Stimulated activated CD4-positive, alpha-beta T cell treated with anti-CD3 and anti-CD28 coated beads, Interleukin-2, amount 100 ng/mL, for 24 hours (primary cell): ENCODE results near the gene DHRSX.
"Not testable (repeated sequence)": the region's sequence is repeated elsewhere in the genome, so short reads cannot be mapped to it uniquely, and the experiment has no call there.

Experiments
- DNase-seq, 2 donors: peaks; one replicate each; pipeline ENCODE4 v3.0.0-alpha.2; 2020

The DHRSX gene

DNA sequence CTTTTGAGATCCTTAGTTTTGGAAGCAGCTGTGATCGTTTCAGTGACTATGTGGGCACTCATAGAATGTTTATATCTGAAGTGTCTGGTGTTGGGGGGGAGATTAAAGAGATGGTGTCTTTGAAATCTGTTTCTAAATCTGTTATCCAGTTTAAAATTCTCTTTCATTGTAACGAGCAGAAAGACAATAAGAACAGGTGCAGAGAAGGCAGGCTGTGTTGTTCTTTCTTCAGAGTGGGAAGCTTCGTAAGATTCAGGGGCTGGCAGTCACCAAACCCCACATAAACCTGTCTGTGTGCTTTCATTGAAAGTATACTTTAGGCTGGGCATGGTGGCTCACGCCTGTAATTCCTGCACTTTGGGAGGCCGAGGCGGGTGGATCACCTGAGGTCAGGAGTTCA is 16.3 kb upstream of the DHRSX start:
- DNase-seq, result no peak

DNA sequence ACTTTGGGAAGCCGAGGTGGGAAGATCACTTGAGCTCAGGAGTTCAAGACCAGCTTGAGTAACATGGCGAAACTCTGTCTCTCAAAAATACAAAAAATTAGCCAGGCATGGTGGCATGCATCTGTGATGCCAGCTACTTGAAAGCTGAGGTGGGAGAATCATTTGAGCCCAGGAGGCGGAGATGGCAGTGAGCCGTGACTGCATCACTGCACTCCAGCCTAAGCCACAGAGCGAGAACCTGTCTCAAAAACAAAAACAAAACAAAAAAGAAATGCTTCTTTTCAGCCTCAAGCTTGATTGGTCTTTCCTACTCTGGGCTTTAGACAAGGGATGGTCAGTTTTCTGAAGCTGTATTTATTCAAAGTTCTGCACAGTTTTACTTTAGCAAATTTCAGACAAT is 15.8 kb upstream of the DHRSX start:
- DNase-seq, result no peak

GRCh38 chrX:2514131-2514530 is 13.4 kb upstream of the DHRSX start:
- DNase-seq, result no peak

DNA sequence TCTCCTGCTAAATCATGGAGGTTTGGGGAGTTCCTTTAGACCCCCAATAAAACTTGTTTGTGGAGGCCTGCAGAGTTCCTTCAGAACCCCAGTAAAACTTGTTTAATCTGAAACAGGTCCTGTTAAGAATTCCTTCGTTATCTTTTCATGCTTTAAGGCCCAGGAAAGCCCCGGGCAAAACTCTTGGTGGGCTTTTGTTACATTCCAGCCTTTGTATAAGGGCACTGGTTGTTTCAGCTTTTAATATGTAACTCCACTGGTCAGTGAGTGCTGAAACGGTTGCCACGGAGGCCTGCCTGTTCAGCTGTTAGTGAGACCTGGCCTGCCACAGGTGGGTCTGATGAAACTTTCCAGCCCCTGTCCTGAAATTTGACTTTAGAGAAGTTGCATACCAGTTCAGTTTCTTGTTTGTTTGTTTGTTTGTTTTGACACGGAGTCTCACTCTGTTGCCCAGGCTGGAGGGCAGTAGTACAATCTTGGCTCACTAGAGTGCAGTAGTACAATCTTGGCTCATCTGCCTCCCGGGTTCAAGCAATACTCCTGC is 12.4 kb upstream of the DHRSX start:
- no peak for DNase-seq

GRCh38 chrX:2512501-2512900 is 11.7 kb upstream of the DHRSX start:
- DNase-seq, result no peak

- DNase-seq, result no peak
These were observed 10.6 kb upstream of the DHRSX start for GRCh38 chrX:2511326-2511725.

GRCh38 chrX:2508648-2509335 is 8.0 kb upstream of the DHRSX start:
- DNase-seq, result no peak

DNA sequence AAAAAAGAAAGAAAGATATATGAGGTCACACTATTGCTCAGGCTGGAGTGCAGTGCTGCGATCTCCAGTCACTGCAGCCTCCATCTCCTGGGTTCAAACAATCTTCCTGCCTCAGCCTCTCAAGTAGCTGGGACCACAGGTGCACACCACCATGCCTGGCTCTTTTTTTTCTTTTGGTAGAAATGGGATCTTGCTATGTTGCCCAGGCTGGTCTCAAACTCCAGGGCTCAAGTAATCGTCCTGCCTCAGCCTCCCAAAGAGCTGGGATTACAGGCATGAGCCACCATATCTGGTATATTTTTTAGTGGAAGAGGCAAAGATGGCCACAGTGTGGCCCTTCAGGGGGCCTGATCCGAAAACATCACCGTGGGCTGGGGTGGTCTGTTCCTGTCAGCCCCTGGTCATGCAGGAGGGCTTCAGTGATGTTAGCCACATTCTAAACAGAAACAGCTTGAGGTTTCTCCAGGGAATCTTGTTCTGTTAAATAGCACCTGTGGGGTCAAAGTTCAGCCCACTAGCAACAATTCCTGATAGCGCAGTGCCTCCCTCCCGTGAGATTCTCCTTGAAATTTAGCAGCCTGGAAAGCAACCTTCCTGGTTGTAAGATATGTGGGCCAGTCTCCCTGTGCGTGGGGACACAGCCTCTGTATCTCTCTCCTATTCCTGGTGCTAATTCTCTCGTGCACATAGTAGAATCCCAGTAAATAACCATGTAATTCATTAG is 7.3 kb upstream of the DHRSX start:
- DNase-seq, result no peak

- no peak for DNase-seq
These were observed 6.4 kb upstream of the DHRSX start for GRCh38 chrX:2507196-2507595.

DNA sequence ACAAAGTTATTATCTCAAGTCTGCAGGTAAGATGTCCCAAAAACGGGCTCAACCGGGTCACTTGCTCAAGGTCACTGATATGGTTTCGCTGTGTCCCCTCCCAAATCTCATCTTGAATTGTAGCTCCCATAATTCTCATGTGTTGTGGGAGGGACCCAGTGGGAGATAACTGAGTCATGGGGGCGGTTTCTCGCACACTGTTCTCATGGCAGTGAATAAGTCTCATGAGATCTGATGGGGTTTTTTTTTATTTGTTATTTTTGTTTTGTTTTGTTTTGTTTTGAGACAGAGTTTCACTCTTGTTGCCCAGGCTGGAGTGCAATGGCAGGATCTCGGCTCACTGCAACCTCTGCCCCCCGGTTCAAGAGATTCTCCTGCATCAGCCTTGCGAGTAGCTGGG is 4.6 kb upstream of the DHRSX start:
- not testable (repeated sequence) for DNase-seq

GRCh38 chrX:2504706-2505332 is 4.0 kb upstream of the DHRSX start:
- no peak for DNase-seq

- no peak for DNase-seq
These were observed 3.1 kb upstream of the DHRSX start for GRCh38 chrX:2503591-2504500.

- no peak for DNase-seq
These were observed 2.1 kb upstream of the DHRSX start for GRCh38 chrX:2502668-2503519.

- no peak for DNase-seq
These were observed 1.4 kb upstream of the DHRSX start for GRCh38 chrX:2502120-2502667.

DNA sequence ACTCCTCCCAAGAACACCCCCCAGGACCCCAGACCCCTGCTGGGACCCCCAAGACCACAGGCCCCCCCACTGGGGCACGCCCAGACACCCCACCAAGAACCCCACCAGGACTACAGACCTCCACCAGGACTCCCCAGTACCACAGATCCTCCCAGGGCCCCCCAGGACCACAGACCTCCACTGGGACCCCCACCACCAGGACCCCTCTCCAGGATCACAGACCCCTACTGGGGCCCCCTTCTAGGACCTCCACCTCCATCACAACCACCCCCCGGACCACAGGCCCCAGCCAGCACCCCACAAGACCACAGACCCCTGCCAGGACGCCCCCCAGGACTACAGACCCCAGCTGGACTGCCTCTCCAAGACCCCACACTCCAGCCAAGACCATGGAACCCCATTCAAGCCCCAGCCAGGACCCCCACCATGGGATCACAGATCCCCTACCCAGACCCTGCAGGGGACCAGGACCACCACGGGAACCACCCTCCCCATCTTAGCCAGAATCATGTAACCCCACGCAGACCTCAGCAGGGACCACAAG is 855 bp upstream of the DHRSX start:
- no peak for DNase-seq

DNA sequence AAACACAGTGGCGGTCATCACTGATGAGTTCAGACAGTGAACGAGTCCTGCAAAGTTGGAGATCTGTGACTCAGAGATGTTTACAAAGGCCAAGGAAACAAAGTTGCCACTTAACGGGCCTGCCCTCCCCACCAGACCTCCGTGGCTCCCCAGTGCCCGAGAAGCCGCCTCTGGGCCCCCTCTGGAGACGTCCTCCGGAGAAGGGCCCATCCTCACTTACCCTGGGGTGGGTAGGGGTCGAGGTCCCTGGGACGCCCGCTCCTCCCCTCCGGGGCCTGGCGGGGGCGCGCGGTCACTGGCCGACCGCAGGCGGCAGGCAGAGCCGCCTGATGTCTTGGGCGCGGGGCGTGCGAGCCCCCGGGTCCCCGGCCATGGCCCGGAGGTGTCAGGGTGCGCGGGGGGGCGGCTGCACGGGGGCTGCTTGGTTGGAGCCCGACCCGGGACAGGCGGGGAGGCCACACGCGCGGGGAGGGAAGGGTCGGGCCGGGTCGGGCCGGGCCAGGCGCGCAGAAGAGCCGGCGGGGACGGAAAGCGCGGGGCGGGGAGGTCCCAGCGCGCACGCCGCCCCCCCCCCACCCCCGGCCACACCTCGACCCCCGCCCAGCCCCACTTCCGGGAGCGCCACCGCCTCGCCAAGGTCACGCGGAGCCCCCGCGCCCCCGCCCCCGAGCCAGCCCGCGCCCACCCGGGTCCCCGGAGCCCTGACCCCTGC is 529 bp downstream of the DHRSX start:
- DNase-seq, result peak in 1 of 2 donors; percentile 44

GRCh38 chrX:2499507-2499906 is 1.3 kb downstream of the DHRSX start:
- no peak for DNase-seq

DNA sequence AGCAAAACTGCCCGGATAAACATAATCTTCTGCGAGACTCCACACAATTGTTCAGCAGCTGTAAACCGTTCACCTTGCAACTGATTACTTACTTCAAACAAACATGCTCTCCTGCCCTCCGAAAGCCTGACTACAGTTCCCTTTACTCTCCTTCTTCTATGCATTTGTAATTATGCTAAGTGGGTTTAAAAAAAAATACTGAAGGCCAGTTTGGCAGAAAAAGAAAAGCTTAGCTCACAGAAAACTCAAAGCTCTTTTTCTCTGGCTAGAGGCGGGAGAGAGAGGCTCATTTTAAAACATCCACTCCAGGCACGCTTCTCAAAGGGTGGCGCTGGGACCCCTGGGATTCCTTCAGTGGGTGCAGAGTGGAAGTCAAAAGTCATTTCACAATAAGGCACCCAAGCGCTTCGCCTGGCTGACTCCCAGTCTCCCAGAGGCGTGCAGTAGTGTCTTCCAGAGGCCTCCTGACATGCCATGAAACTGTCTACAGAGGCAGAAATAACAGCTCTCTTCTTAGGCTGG is 1.9 kb downstream of the DHRSX start:
- no peak for DNase-seq

DNA sequence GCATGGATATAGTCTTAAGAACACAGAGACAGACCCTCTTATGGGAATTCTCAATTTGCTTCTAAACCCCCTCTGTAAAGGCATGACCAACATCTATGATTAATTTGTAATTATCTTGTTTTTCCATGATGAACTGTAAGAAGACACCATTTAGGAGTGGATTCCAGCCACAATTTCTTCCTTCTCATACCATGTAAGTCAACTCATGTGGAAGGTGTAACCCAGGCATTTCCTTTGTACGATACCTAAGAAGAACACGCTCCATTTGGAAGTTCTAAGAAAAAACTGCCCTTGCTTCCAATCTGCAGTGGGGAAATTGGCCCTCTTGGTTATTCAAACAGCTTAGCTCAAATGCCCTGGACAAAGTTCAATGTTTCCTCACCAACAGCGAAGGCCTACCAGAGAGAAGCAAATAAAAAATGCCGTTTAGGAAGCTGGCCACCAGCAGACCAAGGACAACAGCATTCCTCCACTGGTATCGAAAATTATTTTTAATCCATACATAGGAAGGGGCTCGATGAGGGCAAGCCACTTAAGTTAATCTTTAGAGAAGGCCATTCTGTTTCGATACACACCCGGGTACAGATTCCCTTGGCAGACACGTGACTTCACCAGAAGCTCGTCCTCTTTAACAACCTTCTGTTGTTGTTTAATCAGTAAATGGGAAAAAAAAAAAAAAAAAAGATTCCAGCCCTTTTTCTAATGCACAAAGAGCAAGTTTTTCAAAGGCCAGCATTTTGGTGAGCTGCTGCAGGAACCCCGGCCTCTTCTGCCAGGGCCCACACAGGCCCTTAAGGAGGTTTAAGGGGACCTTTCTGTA is 2.6 kb downstream of the DHRSX start:
- DNase-seq, result no peak
